IMR-90 (cell line): ENCODE measurements around the gene CCDC61. TPM values are rescaled to one million over a fixed set of nuclear protein-coding genes. Genes with fewer than 3 reads are reported as not detected.

ENCODE experiments used
- ATAC-seq: fragments of 200-7000 bp; cut with Tn5 transposase; 2 replicates; pipeline ENCODE4 v1.9.1; 2020; ENCODE audit warnings: low read depth, mild to moderate bottlenecking, moderate library complexity
- BruUV-seq: library from RNA; stranded (reverse); fragments of 400-500 nt; replicated peaks from 2 replicates; lab custom pipeline; 2021; lab: Mats Ljungman, UMichigan
- CTCF ChIA-PET: fragments of 300-600 bp; formaldehyde crosslinking; extraction: SDS; loops from one replicate; lab custom pipeline; 2021; ENCODE audit warnings: antibody characterized with exemption; lab: Yijun Ruan, JAX
- POLR2A ChIA-PET: fragments of 300-600 bp; sonication (Branson Sonifier 250); formaldehyde crosslinking; loops from one replicate; lab custom pipeline; 2022; ENCODE audit warnings: antibody characterized with exemption; ENCODE audit not compliant: unreplicated experiment; lab: Charles Lee
- DNase-seq: peaks from one replicate; pipeline ENCODE4 v3.0.0; 2013
- H2AFZ ChIP-seq: replicated peaks from 2 replicates; pipeline ENCODE3; 2013; ENCODE audit warnings: low read length, mild to moderate bottlenecking; ENCODE audit not compliant: poor library complexity
- H2AK5ac ChIP-seq: 2 replicates; pipeline ENCODE4 v1.6.1; 2013; ENCODE audit warnings: low read depth, low read length, inconsistent platforms
- H2AK9ac ChIP-seq: replicated peaks from 2 replicates; pipeline ENCODE3; 2013; ENCODE audit warnings: mild to moderate bottlenecking, low read depth, low read length, moderate library complexity; ENCODE audit not compliant: poor library complexity
- H2BK120ac ChIP-seq: 2 replicates; pipeline ENCODE4 v1.6.1; 2013; ENCODE audit warnings: low read depth, low read length, inconsistent platforms
- H2BK15ac ChIP-seq: 3 replicates; pipeline ENCODE4 v1.6.1; 2013; ENCODE audit warnings: low read depth, low read length, inconsistent platforms
- H2BK20ac ChIP-seq: 2 replicates; pipeline ENCODE4 v1.6.1; 2013; ENCODE audit warnings: low read depth, mild to moderate bottlenecking, inconsistent platforms, low read length, moderate library complexity
- H2BK5ac ChIP-seq: 2 replicates; pipeline ENCODE4 v1.6.1; 2013; ENCODE audit warnings: mild to moderate bottlenecking, low read depth, low read length, inconsistent platforms; ENCODE audit not compliant: poor library complexity, severe bottlenecking
- H3K14ac ChIP-seq: replicated peaks from 2 replicates; pipeline ENCODE4 v1.6.1; 2013; ENCODE audit warnings: low read depth, low read length, inconsistent platforms
- H3K18ac ChIP-seq: 2 replicates; pipeline ENCODE4 v1.6.1; 2013; ENCODE audit warnings: low read depth, low read length, control low read depth
- H3K23ac ChIP-seq: 2 replicates; pipeline ENCODE4 v1.6.1; 2013; ENCODE audit warnings: low read depth, low read length, inconsistent platforms
- H3K27ac ChIP-seq: 2 replicates; pipeline ENCODE4 v1.5.1; 2013; ENCODE audit warnings: mild to moderate bottlenecking, control low read depth, low read length; ENCODE audit not compliant: insufficient read depth
- H3K27me3 ChIP-seq: 2 replicates; pipeline ENCODE4 v1.6.1; 2013; ENCODE audit warnings: low read length; ENCODE audit not compliant: control insufficient read depth, insufficient read depth
- H3K36me3 ChIP-seq: 2 replicates; pipeline ENCODE4 v1.6.1; 2013; ENCODE audit warnings: low read length, mixed read lengths; ENCODE audit not compliant: control insufficient read depth, insufficient read depth
- H3K4ac ChIP-seq: 2 replicates; pipeline ENCODE4 v1.6.1; 2013; ENCODE audit warnings: low read depth, low read length, inconsistent platforms
- H3K4me1 ChIP-seq: 2 replicates; pipeline ENCODE4 v1.6.1; 2013; ENCODE audit warnings: low read length, mixed read lengths; ENCODE audit not compliant: control insufficient read depth, insufficient read depth
- H3K4me2 ChIP-seq: 2 replicates; pipeline ENCODE4 v1.6.1; 2013; ENCODE audit warnings: low read depth, mild to moderate bottlenecking, control low read depth, low read length, moderate library complexity
- H3K4me3 ChIP-seq: 2 replicates; pipeline ENCODE4 v1.5.1; 2013; ENCODE audit warnings: low read depth, mild to moderate bottlenecking, control low read depth, low read length, moderate library complexity; ENCODE audit not compliant: insufficient read depth
- H3K56ac ChIP-seq: 2 replicates; pipeline ENCODE4 v1.6.1; 2013; ENCODE audit warnings: low read length, inconsistent platforms; ENCODE audit not compliant: insufficient read depth; ENCODE audit errors: extremely low read depth
- H3K79me1 ChIP-seq, 2 experiments: 2 replicates each; pipeline ENCODE4 v1.6.1; 2013; ENCODE audit warnings: low read length in 2 of 2, inconsistent platforms in 1 of 2, low read depth in 1 of 2
- H3K9ac ChIP-seq: 2 replicates; pipeline ENCODE4 v1.6.1; 2013; ENCODE audit warnings: low read depth, low read length, control low read depth
- H3K9me1 ChIP-seq: 2 replicates; pipeline ENCODE4 v1.6.1; 2013; ENCODE audit warnings: low read length, inconsistent platforms; ENCODE audit not compliant: insufficient read depth
- H3K9me3 ChIP-seq: 2 replicates; pipeline ENCODE4 v1.6.1; 2013; ENCODE audit warnings: low read length; ENCODE audit not compliant: control insufficient read depth, insufficient read depth
- H4K20me1 ChIP-seq: 2 replicates; pipeline ENCODE4 v1.6.1; 2013; ENCODE audit warnings: low read length, inconsistent platforms; ENCODE audit not compliant: insufficient read depth
- H4K5ac ChIP-seq: 2 replicates; pipeline ENCODE4 v1.6.1; 2013; ENCODE audit warnings: mild to moderate bottlenecking, low read depth, low read length, control low read depth
- H4K8ac ChIP-seq, 2 experiments: 2 replicates each; pipeline ENCODE4 v1.6.1; 2013; ENCODE audit warnings: low read depth in 2 of 2, low read length in 2 of 2, control low read depth in 1 of 2, inconsistent platforms in 1 of 2
- H4K91ac ChIP-seq: 2 replicates; pipeline ENCODE4 v1.6.1; 2013; ENCODE audit warnings: low read depth, low read length, inconsistent platforms; ENCODE audit not compliant: insufficient read depth
- CEBPB ChIP-seq: IDR thresholded peaks from 2 replicates; pipeline ENCODE4 v1.6.1; 2012; ENCODE audit warnings: low read depth, low read length, improper control_type of control experiment
- CTCF ChIP-seq: conservative IDR thresholded peaks from 2 replicates; pipeline ENCODE4 v1.5.1; 2012; ENCODE audit warnings: mild to moderate bottlenecking, low read depth, low read length, improper control_type of control experiment
- ELK1 ChIP-seq: fragments of 150-350 bp; IDR thresholded peaks from 2 replicates; pipeline ENCODE4 v1.6.1; 2016; ENCODE audit warnings: low read depth, mild to moderate bottlenecking, low read length, moderate library complexity, borderline replicate concordance
- MAFK ChIP-seq: IDR thresholded peaks from 2 replicates; pipeline ENCODE4 v1.6.1; 2012; ENCODE audit warnings: low read depth, low read length, improper control_type of control experiment
- MAZ ChIP-seq: IDR thresholded peaks from 2 replicates; pipeline ENCODE4 v1.6.1; 2012; ENCODE audit warnings: low read depth, mild to moderate bottlenecking, low read length, improper control_type of control experiment, moderate library complexity, borderline replicate concordance
- MXI1 ChIP-seq: IDR thresholded peaks from 2 replicates; pipeline ENCODE4 v1.6.1; 2012; ENCODE audit warnings: low read depth, mild to moderate bottlenecking, low read length, moderate library complexity, borderline replicate concordance
- RAD21 ChIP-seq: IDR thresholded peaks from 2 replicates; pipeline ENCODE4 v1.6.1; 2012; ENCODE audit warnings: low read length, improper control_type of control experiment
- RFX5 ChIP-seq: IDR thresholded peaks from 2 replicates; pipeline ENCODE4 v1.8.0; 2012; ENCODE audit warnings: low read depth, mild to moderate bottlenecking, low read length, moderate library complexity
- SMC3 ChIP-seq: fragments of 150-350 bp; IDR thresholded peaks from 2 replicates; pipeline ENCODE4 v1.6.1; 2016; ENCODE audit warnings: low read depth, mild to moderate bottlenecking, antibody characterized with exemption, low read length, moderate library complexity
- USF2 ChIP-seq: fragments of 150-350 bp; IDR thresholded peaks from 2 replicates; pipeline ENCODE4 v1.6.1; 2017; ENCODE audit warnings: mild to moderate bottlenecking, antibody characterized with exemption, low read length, low read depth
- WGBS, 2 experiments: methylation state at CpG; one replicate each; pipeline versions ENCODE4 v1.1.5 to v1.1.7; 2013; ENCODE audit warnings: missing lambda C conversion rate in 2 of 2; ENCODE audit not compliant: insufficient read length in 1 of 2; ENCODE audit errors: extremely low coverage in 2 of 2; 5-methylcytosine and 5-hydroxymethylcytosine counted together
- dilution Hi-C: fragments of 300-500 bp; cut with HindIII; formaldehyde crosslinking; loops from one replicate; pipeline ENCODE4 v1.14.3; 2018; ENCODE audit warnings: low sequenced_read_pairs; ENCODE audit not compliant: unreplicated experiment
- in situ Hi-C: fragments of 300-500 bp; cut with MboI; formaldehyde crosslinking; loops from 3 replicates; pipeline ENCODE4 v1.14.3; 2019; ENCODE audit warnings: low sequenced_read_pairs, inconsistent platforms, mixed read lengths
- intact Hi-C: fragments of 100-400 bp; cut with micrococcal nuclease; formaldehyde crosslinking; loops from 2 replicates; pipeline ENCODE4 v1.10.0; 2022
- polyA plus RNA-seq, 3 experiments: library from polyadenylated mRNA; depleted of rRNA; stranded (reverse); fragments of >200 nt; gene quantifications; 2 replicates each; pipeline ENCODE4 v1.2.3, GENCODE V29; 2012; ENCODE audit warnings: low replicate concordance in 1 of 3
- total RNA-seq: library from RNA; depleted of rRNA; stranded (reverse); fragments of >200 nt; gene quantifications from 2 replicates; pipeline ENCODE4 v1.2.3, GENCODE V29; 2012

CCDC61 gene
- total and polyA plus RNA-seq, 2 of the 4 experiments (the other 2 are of a cell fraction) = 3.2 to 9.1 TPM

- Histone ChIP-seq H3K4me2 (peak overlapping the region; percentile 100), H2AK5ac (no peak overlapping the region), H2BK5ac (no peak overlapping the region), H3K79me1 (no peaks in the 10 kb centered on the region), H4K5ac (no peak overlapping the region), H3K23ac (no peak overlapping the region), H2AFZ (peak overlapping the region; percentile 87), H4K91ac (no peak overlapping the region), H3K56ac (no peak overlapping the region), H3K27ac (no peak overlapping the region), H3K18ac (no peak overlapping the region), H4K8ac (no peak overlapping the region), H3K36me3 (no peaks in the 10 kb centered on the region), H4K20me1 (peaks cover 21% of the 10 kb centered on the region), H3K4ac (no peak overlapping the region), H3K27me3 (peaks cover 17% of the 10 kb centered on the region), H2BK15ac (no peak overlapping the region), H2BK120ac (no peak overlapping the region), H3K14ac (no peak overlapping the region), H2AK9ac (no peak overlapping the region), H3K4me1 (peaks cover 7% of the 10 kb centered on the region; the same call in 1 of the 2 replicates), H3K9me3 (no peaks in the 10 kb centered on the region), H3K4me3 (peak overlapping the region; percentile 58), H2BK20ac (no peak overlapping the region), H3K9ac (no peak overlapping the region), H3K9me1 (peaks cover 3% of the 10 kb centered on the region; the same call in 1 of the 2 replicates)
- intact Hi-C loops = no loop called here
- in situ Hi-C loops = no loop called here
- BruUV-seq = no TSS peak
- ATAC-seq (peak; percentile 95), DNase-seq (peak; percentile 68)
- dilution Hi-C loops = no loop called here
- ChIA-PET CTCF (interaction anchor here (0.6 to 1.9 kb wide), 8 partner anchors 10 to 153 kb away, joined by 3 to 11 read pairs (median 3); partner anchors contain the start of genes CCDC61 and FOXA3), POLR2A (no interaction called here)
- no peak for TF ChIP-seq ELK1
- no peak; the same call in 1 of the 2 replicates for TF ChIP-seq MAZ
- peak; percentile 27; the same call in 1 of the 2 replicates for TF ChIP-seq SMC3
- TF ChIP-seq MXI1 = no peak
- TF ChIP-seq RAD21 = 0 out of 2 replicates have a peak, but pooled peaks have one; percentile 28
- TF ChIP-seq USF2 = no peak
- peak; percentile 68 for TF ChIP-seq CTCF
- no peak for TF ChIP-seq MAFK
- TF ChIP-seq CEBPB = no peak
- no peak for TF ChIP-seq RFX5
- 10% methylated on average over 20 of the region's 48 CpGs; no CpG with 5 or more reads in 1 of the 2 experiments for WGBS, 2 experiments
These were observed 21.3 kb downstream of the CCDC61 start for GRCh38 chr19:46016426-46017094.
